Astrocyte (in vitro differentiated cells and primary cell): ENCODE data around the gene TMEM184C. TPM values are rescaled to one million over a fixed set of nuclear protein-coding genes. Genes with fewer than 3 reads are reported as not detected.
A peak's percentile ranks its signal among the peaks of the same experiment; 100 is the strongest.

Experiments
- DNase-seq: peaks from one replicate; pipeline ENCODE4 v3.0.0-alpha.2; 2010; ENCODE audit warnings: low read depth
- FAIRE-seq: peaks from 2 replicates; lab custom pipeline; 2011; peaks lifted over from hg19 to GRCh38; lab: Jason Lieb, UNC
- H2AFZ ChIP-seq: 2 replicates; pipeline ENCODE4 v1.6.0; 2012; ENCODE audit warnings: low read depth, low read length, inconsistent platforms
- H3K27ac ChIP-seq: 2 replicates; pipeline ENCODE4 v1.5.1; 2011; ENCODE audit warnings: low read depth, low read length, inconsistent platforms
- H3K27me3 ChIP-seq: 2 replicates; pipeline ENCODE4 v1.6.0; 2011; ENCODE audit warnings: low read length, inconsistent platforms; ENCODE audit not compliant: insufficient read depth
- H3K36me3 ChIP-seq: 2 replicates; pipeline ENCODE4 v1.5.1; 2011; ENCODE audit warnings: low read length, inconsistent platforms; ENCODE audit not compliant: insufficient read depth
- H3K4me1 ChIP-seq: 2 replicates; pipeline ENCODE4 v1.5.1; 2011; ENCODE audit warnings: low read length, inconsistent platforms; ENCODE audit not compliant: insufficient read depth
- H3K4me2 ChIP-seq: 2 replicates; pipeline ENCODE4 v1.6.0; 2012; ENCODE audit warnings: low read length, inconsistent platforms
- H3K4me3 ChIP-seq: 2 replicates; pipeline ENCODE4 v1.5.1; 2011; ENCODE audit warnings: low read depth, mild to moderate bottlenecking, low read length, inconsistent platforms; ENCODE audit not compliant: insufficient read depth
- H3K79me2 ChIP-seq: 2 replicates; pipeline ENCODE4 v1.6.0; 2012; ENCODE audit warnings: mild to moderate bottlenecking, low read length, inconsistent platforms; ENCODE audit not compliant: insufficient read depth
- H3K9ac ChIP-seq: 2 replicates; pipeline ENCODE4 v1.6.0; 2012; ENCODE audit warnings: mild to moderate bottlenecking, low read length, inconsistent platforms
- H3K9me3 ChIP-seq: 2 replicates; pipeline ENCODE4 v1.5.1; 2012; ENCODE audit warnings: low read depth, mild to moderate bottlenecking, low read length, inconsistent platforms; ENCODE audit not compliant: insufficient read depth
- H4K20me1 ChIP-seq: 2 replicates; pipeline ENCODE4 v1.6.0; 2012; ENCODE audit warnings: low read length, inconsistent platforms; ENCODE audit not compliant: insufficient read depth
- H3K27ac Mint-ChIP-seq: one replicate; pipeline ENCODE4 v1.8.0; 2021; ENCODE audit warnings: mild to moderate bottlenecking, mixed read lengths; ENCODE audit not compliant: unreplicated experiment
- H3K27me3 Mint-ChIP-seq: one replicate; pipeline ENCODE4 v1.8.0; 2021; ENCODE audit warnings: low read depth, mixed read lengths; ENCODE audit not compliant: unreplicated experiment
- H3K36me3 Mint-ChIP-seq: one replicate; pipeline ENCODE4 v1.8.0; 2021; ENCODE audit warnings: low read depth, mixed read lengths; ENCODE audit not compliant: unreplicated experiment
- H3K4me1 Mint-ChIP-seq: one replicate; pipeline ENCODE4 v1.8.0; 2021; ENCODE audit warnings: low read depth, mixed read lengths; ENCODE audit not compliant: unreplicated experiment
- H3K4me3 Mint-ChIP-seq: one replicate; pipeline ENCODE4 v1.8.0; 2021; ENCODE audit warnings: mild to moderate bottlenecking, moderate library complexity, mixed read lengths; ENCODE audit not compliant: unreplicated experiment
- H3K9me3 Mint-ChIP-seq: one replicate; pipeline ENCODE4 v1.8.0; 2021; ENCODE audit warnings: mild to moderate bottlenecking, mixed read lengths; ENCODE audit not compliant: unreplicated experiment
- EZH2 ChIP-seq: IDR thresholded peaks from 2 replicates; pipeline ENCODE4 v1.6.1; 2012; ENCODE audit warnings: mild to moderate bottlenecking, low read length, inconsistent platforms; ENCODE audit not compliant: insufficient read depth
- total RNA-seq: library from RNA; stranded (reverse); gene quantifications from 2 replicates; pipeline ENCODE4 v1.2.1, GENCODE V29; 2021
- TF ChIP-seq, protein P1 (sequence below): IDR thresholded peaks from 2 replicates; pipeline ENCODE4 v1.5.1; 2011; ENCODE audit warnings: low read depth, mild to moderate bottlenecking, inconsistent platforms, low read length, moderate library complexity; ENCODE audit not compliant: insufficient read depth

The TMEM184C gene
- total RNA-seq, 1 donor from 2014 or later: 42.3 TPM

DNA sequence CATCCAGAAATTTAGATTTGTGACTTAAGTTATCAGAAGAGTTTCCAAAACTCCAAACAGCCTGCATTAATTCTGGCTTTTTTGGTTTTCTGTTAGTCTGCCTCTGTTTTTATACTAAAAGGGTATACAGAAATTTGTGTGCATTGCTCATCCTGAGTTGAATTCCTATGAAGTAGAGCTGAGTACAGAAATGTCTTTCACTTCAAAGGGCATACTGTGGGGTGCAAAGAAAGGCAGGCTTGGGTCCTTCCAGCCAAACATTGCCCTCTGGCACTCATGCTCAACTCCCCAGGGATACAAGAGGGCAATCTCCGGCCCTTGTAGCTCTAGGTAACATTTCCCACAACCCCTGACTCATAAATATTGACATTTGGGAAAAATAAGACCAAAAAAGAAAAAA, 27.6 kb upstream of the TMEM184C start:
- Histone ChIP-seq H4K20me1 (no peaks in the 10 kb centered on the region), H3K4me2 (no peak overlapping the region), H3K4me1 (peaks cover 3% of the 10 kb centered on the region), H3K9me3 (no peaks in the 10 kb centered on the region), H3K36me3 (no peaks in the 10 kb centered on the region), H3K27me3 (no peaks in the 10 kb centered on the region), H3K27ac (peak overlapping the region; percentile 45), H2AFZ (no peak overlapping the region), H3K4me3 (no peak overlapping the region), H3K79me2 (no peaks in the 10 kb centered on the region), H3K9ac (peak overlapping the region; percentile 39)
- no peaks in the 10 kb centered on the region for H3K36me3 Mint-ChIP-seq
- no peak for TF ChIP-seq EZH2
- TF ChIP-seq, protein P1, sequence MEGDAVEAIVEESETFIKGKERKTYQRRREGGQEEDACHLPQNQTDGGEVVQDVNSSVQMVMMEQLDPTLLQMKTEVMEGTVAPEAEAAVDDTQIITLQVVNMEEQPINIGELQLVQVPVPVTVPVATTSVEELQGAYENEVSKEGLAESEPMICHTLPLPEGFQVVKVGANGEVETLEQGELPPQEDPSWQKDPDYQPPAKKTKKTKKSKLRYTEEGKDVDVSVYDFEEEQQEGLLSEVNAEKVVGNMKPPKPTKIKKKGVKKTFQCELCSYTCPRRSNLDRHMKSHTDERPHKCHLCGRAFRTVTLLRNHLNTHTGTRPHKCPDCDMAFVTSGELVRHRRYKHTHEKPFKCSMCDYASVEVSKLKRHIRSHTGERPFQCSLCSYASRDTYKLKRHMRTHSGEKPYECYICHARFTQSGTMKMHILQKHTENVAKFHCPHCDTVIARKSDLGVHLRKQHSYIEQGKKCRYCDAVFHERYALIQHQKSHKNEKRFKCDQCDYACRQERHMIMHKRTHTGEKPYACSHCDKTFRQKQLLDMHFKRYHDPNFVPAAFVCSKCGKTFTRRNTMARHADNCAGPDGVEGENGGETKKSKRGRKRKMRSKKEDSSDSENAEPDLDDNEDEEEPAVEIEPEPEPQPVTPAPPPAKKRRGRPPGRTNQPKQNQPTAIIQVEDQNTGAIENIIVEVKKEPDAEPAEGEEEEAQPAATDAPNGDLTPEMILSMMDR: no peak
- H3K27ac Mint-ChIP-seq: no peak overlapping the region
- peaks cover 5% of the 10 kb centered on the region for H3K9me3 Mint-ChIP-seq
- DNase-seq: no peak
- no peaks in the 10 kb centered on the region for H3K27me3 Mint-ChIP-seq
- peaks cover 6% of the 10 kb centered on the region for H3K4me1 Mint-ChIP-seq
- no peak overlapping the region for H3K4me3 Mint-ChIP-seq
- FAIRE-seq: no peak

DNA sequence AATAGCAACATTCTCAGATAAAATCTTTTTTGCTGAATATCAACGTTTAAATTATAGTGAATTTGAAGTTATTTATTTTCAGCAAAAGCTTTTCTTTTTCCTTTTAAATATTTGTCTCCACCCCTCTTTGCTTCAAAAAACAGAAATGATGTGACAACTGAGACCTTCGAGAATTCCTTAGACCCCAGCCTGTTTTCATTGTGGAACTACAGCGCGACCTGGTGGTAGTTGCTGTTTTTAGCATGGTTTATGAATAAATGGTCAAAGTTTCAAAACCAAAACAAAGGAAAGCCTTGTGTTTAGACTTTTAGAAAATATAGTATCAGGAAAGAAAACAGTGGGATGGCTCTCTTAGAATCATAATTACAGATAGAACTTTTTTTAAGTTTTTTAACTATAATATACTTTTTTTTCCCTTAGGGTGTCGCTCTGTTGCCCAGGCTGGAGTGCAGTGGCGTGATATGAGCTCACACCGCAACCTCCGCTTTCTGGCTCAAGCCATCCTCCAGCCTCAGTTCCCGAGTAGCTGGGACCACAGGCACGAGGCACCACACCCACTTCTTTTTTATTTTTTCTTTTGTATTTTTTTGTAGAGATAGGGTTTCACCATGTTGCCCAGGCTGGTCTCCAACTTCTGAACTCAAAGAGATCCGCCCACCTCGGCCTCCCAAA, 26.8 kb upstream of the TMEM184C start:
- Histone ChIP-seq H3K4me3 (no peak overlapping the region), H3K4me2 (no peak overlapping the region), H3K9ac (no peak overlapping the region), H3K36me3 (no peaks in the 10 kb centered on the region), H3K4me1 (peaks cover 3% of the 10 kb centered on the region), H4K20me1 (no peaks in the 10 kb centered on the region), H2AFZ (peak overlapping the region; percentile 16), H3K79me2 (no peaks in the 10 kb centered on the region), H3K27ac (no peak overlapping the region), H3K9me3 (no peaks in the 10 kb centered on the region), H3K27me3 (no peaks in the 10 kb centered on the region)
- TF ChIP-seq EZH2: no peak
- TF ChIP-seq, protein P1: peak; percentile 93
- Mint-ChIP-seq H3K27ac (no peak overlapping the region), H3K27me3 (no peaks in the 10 kb centered on the region), H3K36me3 (no peaks in the 10 kb centered on the region), H3K4me3 (no peak overlapping the region), H3K9me3 (peaks cover 3% of the 10 kb centered on the region), H3K4me1 (peaks cover 6% of the 10 kb centered on the region)
- DNase-seq: peak; percentile 45
- FAIRE-seq: peak; percentile 13

DNA sequence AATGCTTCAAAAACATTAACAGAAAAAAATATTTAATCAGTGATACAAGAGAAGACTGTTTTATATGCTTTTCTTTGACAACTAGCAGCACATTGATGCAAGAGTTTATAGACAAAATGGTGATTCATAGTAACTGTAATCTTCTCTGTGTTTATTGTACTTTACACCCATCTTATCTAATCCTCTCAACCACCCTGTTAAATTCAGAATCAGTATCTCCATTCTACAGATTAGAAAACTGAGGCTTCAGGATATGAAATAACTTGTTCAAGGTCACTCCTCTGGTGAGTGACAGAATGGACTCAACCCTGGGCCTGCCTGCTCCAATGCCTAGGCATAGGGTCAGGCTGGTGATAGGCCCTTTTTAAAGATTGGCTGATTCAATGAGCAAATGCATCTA, 26.1 kb upstream of the TMEM184C start:
- H2AFZ ChIP-seq: no peak overlapping the region
- no peak overlapping the region for H3K27ac Mint-ChIP-seq

More for the DNA sequence above, 26.1 kb upstream of the TMEM184C start:
- Histone ChIP-seq H3K36me3 (no peaks in the 10 kb centered on the region), H3K9me3 (no peaks in the 10 kb centered on the region), H3K9ac (no peak overlapping the region), H3K27ac (no peak overlapping the region), H3K4me2 (no peak overlapping the region), H3K27me3 (no peaks in the 10 kb centered on the region), H3K79me2 (no peaks in the 10 kb centered on the region), H4K20me1 (no peaks in the 10 kb centered on the region), H3K4me3 (no peak overlapping the region), H3K4me1 (peaks cover 3% of the 10 kb centered on the region)
- H3K9me3 Mint-ChIP-seq: no peaks in the 10 kb centered on the region
- DNase-seq (peak; percentile 18), FAIRE-seq (no peak)
- no peaks in the 10 kb centered on the region for H3K27me3 Mint-ChIP-seq
- H3K4me3 Mint-ChIP-seq: no peak overlapping the region
- TF ChIP-seq, protein P1: no peak
- TF ChIP-seq EZH2: no peak
- no peaks in the 10 kb centered on the region for H3K36me3 Mint-ChIP-seq
- H3K4me1 Mint-ChIP-seq: peaks cover 6% of the 10 kb centered on the region
